COLO829 (cell line): ENCODE measurements around the gene CTBP1.
"Not testable (repeated sequence)": the region's sequence is repeated elsewhere in the genome, so short reads cannot be mapped to it uniquely, and the experiment has no call there.

ENCODE experiments used
- DNase-seq: peaks from one replicate; pipeline ENCODE4 v3.0.0; 2012; ENCODE audit warnings: low spot score

Gene CTBP1

GRCh38 chr4:1248245-1249147, at the start of gene CTBP1:
Gene CTBP1, minus strand, starts transcription at chr4:1249130. Its CDS starts 7,799 bp downstream, at chr4:1241331.
- DNase-seq, result peak; percentile 92

DNA sequence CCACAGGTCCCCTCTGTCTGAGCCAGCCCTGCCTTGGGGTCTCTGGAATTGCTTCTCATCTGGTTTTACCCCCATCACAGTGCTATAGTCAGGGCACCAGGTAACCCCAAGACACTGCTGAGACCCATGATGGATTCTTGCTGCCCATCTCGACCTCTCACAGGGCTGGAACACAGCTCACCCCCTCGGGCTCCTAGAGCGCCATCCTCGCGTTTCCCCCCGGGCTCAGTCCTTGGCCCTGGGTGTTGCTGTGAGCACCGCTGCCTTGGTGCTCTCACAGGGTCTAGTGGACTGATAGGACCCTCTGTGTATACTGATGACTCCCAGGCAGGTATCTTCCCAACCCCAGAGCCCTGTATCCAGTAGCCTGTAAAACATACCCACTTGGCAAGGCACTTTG, 49.5 kb upstream of the CTBP1 start:
- DNase-seq, result no peak

GRCh38 chr4:1297456-1298325, 48.8 kb upstream of the CTBP1 start:
- no peak for DNase-seq

DNA sequence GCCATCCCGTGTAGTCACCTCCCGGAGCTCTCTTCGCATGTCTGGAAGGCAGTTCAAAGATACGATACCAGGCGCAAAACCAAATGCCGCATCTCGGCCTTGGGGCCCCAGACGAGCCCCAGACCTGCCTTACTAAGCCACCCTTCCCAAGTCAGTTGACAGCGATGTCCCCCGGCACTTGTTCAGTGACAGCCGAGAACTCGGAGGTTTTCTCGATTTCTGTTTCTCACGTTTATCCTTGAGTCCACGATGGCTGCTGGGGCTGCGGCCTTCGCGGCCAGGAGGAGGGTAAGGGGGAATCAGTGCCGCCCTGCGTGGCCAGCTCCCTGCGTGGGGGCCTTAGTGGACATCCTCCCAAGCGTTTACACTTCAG, 48.1 kb upstream of the CTBP1 start:
- no peak for DNase-seq

GRCh38 chr4:1296324-1297022, 47.5 kb upstream of the CTBP1 start:
- DNase-seq, result no peak

- DNase-seq, result no peak
Measured at GRCh38 chr4:1295405-1296055, 46.6 kb upstream of the CTBP1 start.

GRCh38 chr4:1294891-1295290, 46.0 kb upstream of the CTBP1 start:
- DNase-seq, result no peak

GRCh38 chr4:1294424-1294823, 45.5 kb upstream of the CTBP1 start:
- no peak for DNase-seq

DNA sequence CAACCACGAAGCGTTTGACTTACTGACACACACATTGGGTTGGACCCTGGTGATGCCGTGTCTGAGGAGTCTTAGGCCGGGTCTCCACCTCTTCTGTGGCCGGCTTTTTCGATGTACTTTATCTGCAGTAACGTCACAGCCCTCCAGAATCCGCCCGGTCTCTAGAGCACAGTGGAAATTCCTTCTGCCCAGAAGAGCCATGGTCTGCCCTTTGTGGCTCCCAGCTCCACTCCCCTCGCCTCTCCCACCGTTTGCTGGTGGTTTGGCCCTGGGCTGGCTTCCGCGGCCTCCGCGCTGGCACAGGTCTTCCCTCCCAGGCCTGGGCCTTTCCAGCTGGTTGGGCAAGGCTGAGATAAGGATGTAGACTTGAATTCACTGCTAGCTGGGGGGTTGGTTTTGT, 45.1 kb upstream of the CTBP1 start:
- DNase-seq, result no peak

DNA sequence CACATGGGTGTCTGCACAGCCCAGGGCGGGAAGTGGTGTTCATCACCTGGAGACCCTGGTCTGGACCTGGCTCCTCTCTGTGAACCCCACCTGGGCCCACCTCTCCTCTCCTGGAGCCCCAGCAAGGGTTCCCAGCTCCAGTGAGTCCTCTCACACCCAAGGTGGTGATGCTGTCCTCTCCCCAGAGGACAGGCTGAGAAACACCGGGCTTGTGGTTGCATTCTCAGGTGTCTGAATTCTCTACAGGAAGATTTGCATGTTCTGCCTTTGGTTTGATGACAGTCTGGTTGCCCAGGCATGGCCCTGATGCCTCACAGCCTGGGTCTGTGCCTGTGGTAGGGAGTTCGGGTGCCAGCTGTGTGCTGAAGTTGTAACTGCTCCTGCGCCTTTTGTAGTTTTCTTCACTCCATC, 44.6 kb upstream of the CTBP1 start:
- no peak for DNase-seq

- DNase-seq, result not testable (repeated sequence)
Measured at GRCh38 chr4:1292703-1293011, 43.7 kb upstream of the CTBP1 start.

DNA sequence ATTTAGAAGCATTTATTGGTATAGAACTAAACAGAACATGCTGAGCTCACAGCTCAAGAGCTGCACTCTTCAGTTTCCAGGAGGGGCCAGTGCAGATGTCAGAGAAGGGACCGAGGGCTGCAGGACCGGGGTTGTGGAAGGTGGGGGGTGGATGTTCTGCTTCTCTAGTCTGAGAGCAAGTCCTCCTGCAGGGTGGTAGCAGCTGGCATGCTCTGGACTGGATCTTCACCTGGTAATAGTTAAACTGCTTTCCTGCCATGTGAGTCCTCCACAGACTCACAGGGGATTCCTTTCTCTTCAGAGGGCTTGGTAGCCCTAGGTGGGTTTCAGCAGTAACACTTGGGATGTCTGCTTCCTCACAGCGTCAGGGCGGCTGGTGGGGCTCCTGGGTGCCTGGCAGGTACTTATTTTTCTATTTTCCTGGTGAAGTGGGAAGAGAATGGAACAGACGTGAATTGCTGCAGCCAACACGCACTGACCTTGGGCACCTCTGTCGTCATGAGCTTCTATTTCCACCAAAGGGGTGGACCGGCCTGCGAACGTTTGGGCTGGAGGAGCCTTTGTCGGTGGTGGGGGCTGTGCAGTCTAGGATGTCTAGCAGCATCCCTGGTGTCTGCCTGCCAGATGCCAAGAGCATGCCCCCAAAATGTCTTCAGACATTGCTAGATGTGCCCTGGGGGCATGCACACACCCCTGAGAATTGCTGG, 43.2 kb upstream of the CTBP1 start:
- DNase-seq, result no peak

GRCh38 chr4:1291091-1291490, 42.2 kb upstream of the CTBP1 start:
- DNase-seq, result no peak

- DNase-seq, result no peak
Measured at GRCh38 chr4:1290165-1290977, 41.4 kb upstream of the CTBP1 start.

- peak; percentile 95 for DNase-seq
Measured at GRCh38 chr4:1289207-1290164, 40.6 kb upstream of the CTBP1 start, which contains the start of gene MAEA. Gene MAEA, plus strand, starts transcription at chr4:1289891. Its CDS starts 23 bp downstream, at chr4:1289914.

DNA sequence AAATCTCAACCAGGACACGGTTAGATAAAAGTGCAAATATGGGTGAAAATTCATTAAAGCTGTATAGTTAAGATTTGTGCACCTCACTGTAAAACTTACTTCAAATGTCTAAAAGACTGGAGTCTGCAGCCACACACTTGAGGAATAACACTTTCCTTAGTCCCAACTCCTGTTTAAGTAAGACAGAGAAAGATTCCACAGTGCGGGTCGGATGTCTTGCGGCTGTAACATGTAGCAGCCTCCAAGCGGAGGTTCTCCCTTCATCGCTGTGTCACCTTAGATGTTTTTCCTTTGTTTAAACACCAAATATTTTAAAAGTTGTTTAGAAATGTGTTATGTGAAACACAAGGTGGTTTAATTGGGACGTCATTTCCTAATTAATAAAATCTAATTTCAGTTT, 39.9 kb upstream of the CTBP1 start:
- no peak for DNase-seq

DNA sequence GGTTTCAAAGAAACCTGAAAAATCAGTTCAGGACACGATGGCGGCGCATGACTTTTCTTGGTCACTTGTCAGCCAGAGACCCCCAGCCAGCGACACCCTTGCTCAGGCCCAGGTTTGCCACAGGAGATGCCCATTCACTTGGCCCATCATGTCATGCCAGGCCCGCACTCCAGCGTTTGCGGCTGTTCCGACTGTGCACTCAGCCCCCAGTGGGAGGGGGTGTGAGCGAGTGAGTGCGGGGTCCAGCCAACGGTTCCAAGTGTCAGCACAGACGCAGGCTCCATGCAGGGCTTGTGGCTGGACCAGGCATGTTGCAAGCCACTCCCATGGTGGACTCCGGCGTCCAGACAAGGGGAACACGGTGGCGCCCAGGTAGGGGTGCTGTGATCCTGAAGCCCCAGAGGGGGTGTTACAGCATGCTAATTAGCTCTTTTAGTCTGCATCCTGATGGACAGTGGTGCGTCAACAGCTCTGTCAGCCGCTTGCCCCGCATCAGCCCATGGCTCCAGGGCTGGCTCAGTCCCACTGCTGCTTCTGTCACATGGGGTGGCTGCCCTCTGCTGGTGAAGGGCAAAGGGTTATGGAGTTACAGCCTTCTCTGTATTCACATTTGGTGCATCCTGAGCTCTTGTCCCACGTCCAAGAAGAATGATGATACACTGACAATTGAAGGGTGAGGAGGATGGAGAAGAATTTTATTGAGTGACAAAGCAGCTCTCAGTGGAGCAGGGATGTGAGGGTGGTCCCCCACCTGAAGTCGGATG, 37.0 kb upstream of the CTBP1 start:
- DNase-seq, result no peak

GRCh38 chr4:1285151-1285789, 36.3 kb upstream of the CTBP1 start:
- DNase-seq, result no peak
